CD14-positive monocyte (primary cell): ENCODE results near the gene ARFIP2. TPM values are rescaled to one million over a fixed set of nuclear protein-coding genes. Genes with fewer than 3 reads are reported as not detected.

Source experiments
- DNase-seq, 3 donors: peaks; one replicate each; pipeline ENCODE4 v3.0.0-alpha.2; 2011 to 2022
- H2AFZ ChIP-seq: 2 replicates; pipeline ENCODE4 v1.6.0; 2012; ENCODE audit warnings: mild to moderate bottlenecking, low read depth, low read length, inconsistent platforms; ENCODE audit not compliant: insufficient read depth, poor library complexity, severe bottlenecking
- H3K27ac ChIP-seq, 2 donors: 1 replicate in 1 of 2; 2 replicates in 1 of 2; pipeline ENCODE4 v1.5.1; 2012 to 2013; ENCODE audit warnings: low read length in 2 of 2, control low read depth in 1 of 2, inconsistent platforms in 1 of 2, low read depth in 1 of 2, mild to moderate bottlenecking in 1 of 2
- H3K27me3 ChIP-seq, 2 donors: one replicate each; pipeline versions ENCODE4 v1.6.0 to v1.6.1; 2011 to 2013; ENCODE audit warnings: low read length in 2 of 2; ENCODE audit not compliant: control insufficient read depth in 2 of 2, insufficient read depth in 2 of 2
- H3K36me3 ChIP-seq, 2 donors: replicated peaks in 1 of 2; 1 replicate in 1 of 2; 2 replicates in 1 of 2; pipeline versions ENCODE4 v1.5.1 to v1.6.1; 2012 to 2013; ENCODE audit warnings: low read length in 2 of 2, control low read depth in 1 of 2, inconsistent platforms in 1 of 2, mild to moderate bottlenecking in 1 of 2; ENCODE audit not compliant: insufficient read depth in 2 of 2, control insufficient read depth in 1 of 2
- H3K4me1 ChIP-seq, 2 donors: 1 replicate in 1 of 2; 2 replicates in 1 of 2; pipeline versions ENCODE4 v1.5.1 to v1.6.1; 2012 to 2013; ENCODE audit warnings: low read length in 2 of 2, control low read depth in 1 of 2, inconsistent platforms in 1 of 2, mild to moderate bottlenecking in 1 of 2, moderate library complexity in 1 of 2; ENCODE audit not compliant: insufficient read depth in 2 of 2, control insufficient read depth in 1 of 2
- H3K4me2 ChIP-seq: replicated peaks from 2 replicates; pipeline ENCODE3; 2012; ENCODE audit warnings: low read length, moderate library complexity, mild to moderate bottlenecking; ENCODE audit not compliant: poor library complexity, severe bottlenecking; ENCODE audit errors: extremely low read depth
- H3K4me3 ChIP-seq, 3 experiments: fragments of 200-600 bp in 1 of 3; sonication (generic) in 1 of 3; replicated peaks in 1 of 3; 1 replicate in 2 of 3; 2 replicates in 1 of 3; pipeline ENCODE4 v1.5.1; 2011 to 2013; ENCODE audit warnings: low read length in 3 of 3, mild to moderate bottlenecking in 3 of 3, control low read depth in 2 of 3, low read depth in 2 of 3, inconsistent platforms in 1 of 3, moderate library complexity in 1 of 3
- H3K79me2 ChIP-seq: 2 replicates; pipeline ENCODE4 v1.6.0; 2012; ENCODE audit warnings: mild to moderate bottlenecking, control low read depth, inconsistent platforms, low read length, moderate library complexity; ENCODE audit not compliant: insufficient read depth
- H3K9ac ChIP-seq: 2 replicates; pipeline ENCODE4 v1.6.0; 2017; ENCODE audit warnings: low read length, mild to moderate bottlenecking; ENCODE audit not compliant: insufficient read depth, poor library complexity, severe bottlenecking
- H3K9me3 ChIP-seq, 2 donors: replicated peaks in 1 of 2; 1 replicate in 1 of 2; 2 replicates in 1 of 2; pipeline versions ENCODE4 v1.5.1 to v1.6.1; 2012 to 2013; ENCODE audit warnings: low read length in 2 of 2, control low read depth in 1 of 2; ENCODE audit not compliant: control insufficient read depth in 1 of 2, insufficient read depth in 1 of 2
- H4K20me1 ChIP-seq: 2 replicates; pipeline ENCODE4 v1.6.0; 2012; ENCODE audit warnings: mild to moderate bottlenecking, low read length, control low read depth, moderate library complexity; ENCODE audit not compliant: insufficient read depth
- H3K27ac Mint-ChIP-seq, 7 donors: one replicate each; pipeline ENCODE4 v1.8.0; 2020; ENCODE audit warnings: mild to moderate bottlenecking in 7 of 7, mixed read lengths in 7 of 7, moderate library complexity in 6 of 7, inconsistent platforms in 2 of 7
- H3K27me3 Mint-ChIP-seq, 3 donors: one replicate each; pipeline ENCODE4 v1.8.0; 2021 to 2022; ENCODE audit warnings: low read depth in 3 of 3, mild to moderate bottlenecking in 3 of 3, mixed read lengths in 3 of 3, moderate library complexity in 3 of 3, inconsistent platforms in 1 of 3
- H3K36me3 Mint-ChIP-seq, 2 donors: one replicate each; pipeline ENCODE4 v1.8.0; 2020; ENCODE audit warnings: mixed read lengths in 2 of 2, inconsistent platforms in 1 of 2, mild to moderate bottlenecking in 1 of 2
- H3K4me1 Mint-ChIP-seq: one replicate; pipeline ENCODE4 v1.8.0; 2020; ENCODE audit warnings: mild to moderate bottlenecking, mixed read lengths
- H3K4me3 Mint-ChIP-seq, 2 donors: one replicate each; pipeline ENCODE4 v1.8.0; 2020; ENCODE audit warnings: mild to moderate bottlenecking in 2 of 2, mixed read lengths in 2 of 2, moderate library complexity in 1 of 2
- H3K9me3 Mint-ChIP-seq, 7 donors: one replicate each; pipeline ENCODE4 v1.8.0; 2020 to 2022; ENCODE audit warnings: mixed read lengths in 7 of 7, mild to moderate bottlenecking in 6 of 7, moderate library complexity in 6 of 7, inconsistent platforms in 2 of 7
- WGBS: methylation state at CpG from one replicate; pipeline ENCODE4 v1.1.5; 2013; ENCODE audit warnings: missing lambda C conversion rate; ENCODE audit not compliant: insufficient coverage; 5-methylcytosine and 5-hydroxymethylcytosine counted together
- intact Hi-C, 2 donors: fragments of 100-400 bp; cut with micrococcal nuclease; formaldehyde crosslinking; loops; one replicate each; pipeline versions ENCODE4 v1.15.0 to v1.15.1; 2023
- polyA plus RNA-seq, 3 donors: library from polyadenylated mRNA; depleted of rRNA in 1 of 3; unstranded in 2 of 3; stranded (reverse) in 1 of 3; fragments of 300-500 nt in 2 of 3; fragments of >200 nt in 1 of 3; fragmentation: Illumina TruSeq in 2 of 3; gene quantifications; 1 replicate in 2 of 3; 2 replicates in 1 of 3; pipeline ENCODE4 v1.2.3, GENCODE V29; 2012 to 2021
- TF ChIP-seq, protein P1 (sequence below): fragments of 200-600 bp; IDR thresholded peaks from one replicate; pipeline ENCODE4 v1.8.0; 2022; ENCODE audit warnings: antibody characterized with exemption, mild to moderate bottlenecking

The ARFIP2 gene
- polyA plus RNA-seq, 3 donors, result 21.6 to 43.8 (median 27.2) TPM

DNA sequence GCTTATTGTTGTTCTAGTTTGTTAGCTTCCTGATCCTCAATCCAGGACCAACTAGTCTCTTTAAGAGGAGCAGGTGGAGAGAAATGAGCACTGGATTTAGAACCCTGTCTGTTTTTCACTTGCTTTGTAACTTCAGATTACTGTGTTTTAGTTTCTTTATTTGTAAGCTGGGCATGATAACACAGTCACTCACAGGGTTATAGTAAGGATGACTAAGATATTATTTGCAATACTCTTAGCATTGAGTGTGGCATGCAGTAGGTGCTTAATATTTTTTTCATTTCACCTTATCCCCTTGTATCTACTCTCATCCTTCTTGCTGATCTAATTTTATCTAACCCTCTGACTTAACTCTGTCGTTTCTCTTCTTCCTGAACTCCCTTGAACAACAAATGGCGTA is 49.7 kb upstream of the ARFIP2 start:
- DNase-seq, result no peak
- Histone ChIP-seq H3K27me3 (no peaks in the 10 kb centered on the region), H3K79me2 (no peaks in the 10 kb centered on the region), H3K36me3 (peaks cover 10 to 40% of the 10 kb centered on the region in 2 donors), H3K27ac (no peak overlapping the region), H3K4me1 (no peaks in the 10 kb centered on the region), H2AFZ (no peak overlapping the region), H3K4me3 (no peak overlapping the region), H3K4me2 (no peak overlapping the region), H4K20me1 (no peaks in the 10 kb centered on the region), H3K9me3 (no peaks in the 10 kb centered on the region), H3K9ac (no peak overlapping the region)
- H3K4me3 Mint-ChIP-seq, result no peak overlapping the region
- H3K36me3 Mint-ChIP-seq, result peaks cover 33 to 34% of the 10 kb centered on the region in 2 donors
- no peak overlapping the region for H3K27ac Mint-ChIP-seq
- H3K9me3 Mint-ChIP-seq, result no peaks in the 10 kb centered on the region
- intact Hi-C loops, result loop anchor here (5.0 to 10.0 kb wide), 2 partner anchors 154 to 176 kb away; partner anchors contain the start of gene MRPL17 (in 1 of the 2)
- TF ChIP-seq, protein P1, sequence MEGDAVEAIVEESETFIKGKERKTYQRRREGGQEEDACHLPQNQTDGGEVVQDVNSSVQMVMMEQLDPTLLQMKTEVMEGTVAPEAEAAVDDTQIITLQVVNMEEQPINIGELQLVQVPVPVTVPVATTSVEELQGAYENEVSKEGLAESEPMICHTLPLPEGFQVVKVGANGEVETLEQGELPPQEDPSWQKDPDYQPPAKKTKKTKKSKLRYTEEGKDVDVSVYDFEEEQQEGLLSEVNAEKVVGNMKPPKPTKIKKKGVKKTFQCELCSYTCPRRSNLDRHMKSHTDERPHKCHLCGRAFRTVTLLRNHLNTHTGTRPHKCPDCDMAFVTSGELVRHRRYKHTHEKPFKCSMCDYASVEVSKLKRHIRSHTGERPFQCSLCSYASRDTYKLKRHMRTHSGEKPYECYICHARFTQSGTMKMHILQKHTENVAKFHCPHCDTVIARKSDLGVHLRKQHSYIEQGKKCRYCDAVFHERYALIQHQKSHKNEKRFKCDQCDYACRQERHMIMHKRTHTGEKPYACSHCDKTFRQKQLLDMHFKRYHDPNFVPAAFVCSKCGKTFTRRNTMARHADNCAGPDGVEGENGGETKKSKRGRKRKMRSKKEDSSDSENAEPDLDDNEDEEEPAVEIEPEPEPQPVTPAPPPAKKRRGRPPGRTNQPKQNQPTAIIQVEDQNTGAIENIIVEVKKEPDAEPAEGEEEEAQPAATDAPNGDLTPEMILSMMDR, result no peak
- no peaks in the 10 kb centered on the region for H3K27me3 Mint-ChIP-seq
- peaks cover 7% of the 10 kb centered on the region for H3K4me1 Mint-ChIP-seq
- 83% methylated on average over 2 of the region's 2 CpGs for WGBS

DNA sequence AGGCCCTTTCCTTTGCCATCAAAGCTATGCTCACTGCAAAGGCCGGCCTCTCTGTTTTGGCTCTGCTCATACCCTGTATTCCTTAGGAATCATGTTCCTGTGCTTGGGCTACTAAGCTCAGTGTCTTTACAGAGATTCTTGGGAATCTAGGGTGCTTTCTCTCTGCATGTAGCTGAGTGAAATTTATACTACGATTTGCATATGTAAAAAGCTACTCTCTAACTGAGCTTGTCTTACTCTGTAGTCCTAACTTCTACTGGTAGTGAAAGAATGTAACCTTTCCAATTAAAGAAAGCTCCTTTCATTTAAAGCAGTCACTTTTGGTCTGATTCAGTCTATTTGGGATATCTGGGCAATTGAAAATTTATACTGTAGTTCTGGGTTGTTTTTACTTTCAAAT is 48.1 kb upstream of the ARFIP2 start:
- no peaks in the 10 kb centered on the region for H3K9me3 ChIP-seq
- H3K4me1 ChIP-seq, result no peaks in the 10 kb centered on the region
- DNase-seq, result no peak
- H3K79me2 ChIP-seq, result no peaks in the 10 kb centered on the region
- no peak overlapping the region for H3K27ac ChIP-seq
- intact Hi-C loops, result no loop called here
- Mint-ChIP-seq H3K27me3 (no peaks in the 10 kb centered on the region), H3K4me1 (peaks cover 7% of the 10 kb centered on the region), H3K36me3 (peaks cover 29 to 31% of the 10 kb centered on the region in 2 donors), H3K4me3 (no peak overlapping the region), H3K9me3 (no peaks in the 10 kb centered on the region), H3K27ac (no peak overlapping the region)
- H3K9ac ChIP-seq, result no peak overlapping the region
- no peaks in the 10 kb centered on the region for H3K27me3 ChIP-seq
- H4K20me1 ChIP-seq, result no peaks in the 10 kb centered on the region
- WGBS, result 100% methylated on average over 1 of the region's 2 CpGs
- no peak overlapping the region for H3K4me2 ChIP-seq
- TF ChIP-seq, protein P1, result no peak
- H3K36me3 ChIP-seq, result peaks cover 10 to 34% of the 10 kb centered on the region in 2 donors
- H2AFZ ChIP-seq, result no peak overlapping the region
- no peak overlapping the region for H3K4me3 ChIP-seq
